ENCODE measurements around the gene NIT1. TPM values are rescaled to one million over a fixed set of nuclear protein-coding genes. Genes with fewer than 3 reads are reported as not detected.
A peak's percentile ranks its signal among the peaks of the same experiment; 100 is the strongest.

The NIT1 gene
- total and polyA plus RNA-seq, 2 of the 13 experiments (the other 11 are each of a cell fraction or from before 2014, with no cell fraction given) = 22.7 to 31.0 TPM

DNA sequence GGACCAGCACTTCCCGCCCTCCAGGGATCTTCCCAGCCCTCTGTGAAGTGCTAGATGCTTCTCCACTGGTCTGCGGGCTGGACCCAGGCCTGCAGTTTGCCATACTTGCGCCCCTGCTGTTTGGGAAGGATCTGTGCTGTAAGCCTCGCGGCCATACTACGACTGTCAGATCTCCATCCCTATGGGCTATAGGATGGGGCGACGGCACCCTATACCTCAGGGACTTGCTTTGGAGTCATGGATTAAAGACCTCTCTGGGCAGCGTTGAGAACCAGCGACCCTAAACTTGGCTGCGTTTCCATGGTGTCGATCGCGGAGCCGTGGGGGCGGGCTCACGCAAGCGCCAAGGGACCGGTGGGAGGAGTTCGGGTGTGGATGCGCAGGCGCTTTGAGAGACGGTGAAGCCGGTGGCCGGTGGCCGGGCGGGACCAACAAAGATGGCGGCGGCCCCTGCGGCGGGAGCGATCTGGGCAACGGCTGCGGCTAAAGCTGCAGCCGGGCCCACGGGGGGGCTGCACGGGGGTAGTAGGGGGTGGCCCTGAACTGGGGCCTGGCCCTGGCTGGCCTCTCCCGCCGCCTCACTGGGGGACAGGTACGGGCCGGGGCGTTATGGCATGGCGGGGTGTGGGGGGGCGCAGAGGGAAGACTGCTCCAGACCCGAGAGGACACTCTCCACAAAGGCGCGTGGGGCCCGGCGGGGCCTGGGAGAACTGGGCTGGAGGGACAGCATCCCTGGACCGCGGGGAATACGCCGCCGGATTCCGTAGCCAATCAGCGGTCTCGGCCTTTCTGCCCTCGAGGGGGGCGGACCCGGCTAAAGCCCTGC, 41.4 kb downstream of the NIT1 start, which contains the start of gene USP21:
TSS of gene USP21 (plus strand) at position 414 of the 826 bp plus-strand sequence. CDS start 1,141 bp downstream, outside the sequence.
- H3K27me3 ChIP-seq (ENCODE audit: control insufficient read depth in 1 of 2, insufficient read depth in 2 of 2, low read length in 2 of 2) = no peaks in the 10 kb centered on the region; a peak in 1 of 5 replicates
- H3K4me3 ChIP-seq (replicated peaks in 1 of 3; ENCODE audit: insufficient read depth in 1 of 3, low read depth in 2 of 3, low read length in 3 of 3) = peak within 1 kb of the TSS; percentile 84 to 95 (median 94)
- ATAC-seq (peak; percentile 93), FAIRE-seq (peak; percentile 71), DNase-seq (ENCODE audit: low spot score) (peak; percentile 79)
- peak within 1 kb of the TSS; percentile 91 for H3K9ac ChIP-seq (ENCODE audit: insufficient read depth, low read depth, low read length)
- WGBS (ENCODE audit: low lambda C conversion rate) = 20% methylated on average over 22 of the region's 60 CpGs
- H3K4me2 ChIP-seq (ENCODE audit: low read depth, low read length) = peak within 1 kb of the TSS; percentile 97
- intact Hi-C loops (cut with micrococcal nuclease; ENCODE audit: unreplicated experiment) (no loop called here), in situ Hi-C loops (cut with HindIII; ENCODE audit: extremely low pct_ligation_motif_present, low pct_unique_long_range_greater_than_20kb) (no loop called here)
- ChIA-PET POLR2A (no interaction called here), CTCF (ENCODE audit: low intra/inter-chr PET ratio, low total read pairs) (no interaction called here)
- peak within 1 kb of the TSS; percentile 59 for H2AFZ ChIP-seq (ENCODE audit: low read length)
- H3K9me3 ChIP-seq (ENCODE audit: low read length) = no peaks in the 10 kb centered on the region
- no peaks in the 10 kb centered on the region for H4K20me1 ChIP-seq (ENCODE audit: insufficient read depth, low read length)
- no TSS peak for BruUV-seq (replicated peaks)
- H3K79me2 ChIP-seq (ENCODE audit: insufficient read depth, low read length) = peaks cover 15% of the 10 kb centered on the region
- H3K4me1 ChIP-seq (ENCODE audit: insufficient read depth, low read length) = peaks cover 44% of the 10 kb centered on the region
- peak within 1 kb of the TSS; percentile 64 for H3K27ac ChIP-seq (ENCODE audit: extremely low read length, insufficient read depth, low read length)
- H3K36me3 ChIP-seq (replicated peaks in 1 of 2; ENCODE audit: control insufficient read depth in 1 of 2, insufficient read depth in 2 of 2, low read length in 2 of 2) = peaks cover 11 to 37% of the 10 kb centered on the region in 2 experiments; a peak in 4 of 5 replicates
- TF ChIP-seq RXRA (CRISPR knock-in tag; IDR thresholded peaks at IDR 0.05) (0 out of 2 replicates have a peak, but pooled peaks have one; percentile 20), ZFY (CRISPR knock-in tag; IDR thresholded peaks at IDR 0.05) (peak; percentile 47; the same call in 1 of the 2 replicates), MXI1 (IDR thresholded peaks at IDR 0.05; ENCODE audit: borderline replicate concordance, low read depth, low read length) (peak; percentile 65; the same call in 1 of the 3 replicates), YY1 (IDR thresholded peaks at IDR 0.05; ENCODE audit: insufficient read depth, insufficient replicate concordance, low read depth, low read length) (peak; percentile 98), SAP130 (CRISPR knock-in tag; IDR thresholded peaks at IDR 0.05; ENCODE audit: low read depth) (peak; percentile 52), ATF3 (CRISPR knock-in tag; IDR thresholded peaks at IDR 0.05) (0 out of 2 replicates have a peak, but pooled peaks have one; percentile 25), ZNF678 (CRISPR knock-in tag; IDR thresholded peaks at IDR 0.05) (peak; percentile 13; the same call in 1 of the 2 replicates), PITX1 (CRISPR knock-in tag; IDR thresholded peaks at IDR 0.05) (0 out of 2 replicates have a peak, but pooled peaks have one; percentile 23), ZNF496 (CRISPR knock-in tag; IDR thresholded peaks at IDR 0.05; ENCODE audit: insufficient replicate concordance) (no peak), HINFP (CRISPR knock-in tag; IDR thresholded peaks at IDR 0.05; ENCODE audit: low read depth) (0 out of 2 replicates have a peak, but pooled peaks have one; percentile 4), AGO1 (IDR thresholded peaks at IDR 0.05; ENCODE audit: low read depth, low read length, poor library complexity, severe bottlenecking) (peak; percentile 60)
- TF ChIP-seq, protein P1, sequence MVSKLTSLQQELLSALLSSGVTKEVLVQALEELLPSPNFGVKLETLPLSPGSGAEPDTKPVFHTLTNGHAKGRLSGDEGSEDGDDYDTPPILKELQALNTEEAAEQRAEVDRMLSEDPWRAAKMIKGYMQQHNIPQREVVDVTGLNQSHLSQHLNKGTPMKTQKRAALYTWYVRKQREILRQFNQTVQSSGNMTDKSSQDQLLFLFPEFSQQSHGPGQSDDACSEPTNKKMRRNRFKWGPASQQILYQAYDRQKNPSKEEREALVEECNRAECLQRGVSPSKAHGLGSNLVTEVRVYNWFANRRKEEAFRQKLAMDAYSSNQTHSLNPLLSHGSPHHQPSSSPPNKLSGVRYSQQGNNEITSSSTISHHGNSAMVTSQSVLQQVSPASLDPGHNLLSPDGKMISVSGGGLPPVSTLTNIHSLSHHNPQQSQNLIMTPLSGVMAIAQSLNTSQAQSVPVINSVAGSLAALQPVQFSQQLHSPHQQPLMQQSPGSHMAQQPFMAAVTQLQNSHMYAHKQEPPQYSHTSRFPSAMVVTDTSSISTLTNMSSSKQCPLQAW (CRISPR knock-in tag; IDR thresholded peaks at IDR 0.05) = peak; percentile 54
- TF ChIP-seq, protein P2, sequence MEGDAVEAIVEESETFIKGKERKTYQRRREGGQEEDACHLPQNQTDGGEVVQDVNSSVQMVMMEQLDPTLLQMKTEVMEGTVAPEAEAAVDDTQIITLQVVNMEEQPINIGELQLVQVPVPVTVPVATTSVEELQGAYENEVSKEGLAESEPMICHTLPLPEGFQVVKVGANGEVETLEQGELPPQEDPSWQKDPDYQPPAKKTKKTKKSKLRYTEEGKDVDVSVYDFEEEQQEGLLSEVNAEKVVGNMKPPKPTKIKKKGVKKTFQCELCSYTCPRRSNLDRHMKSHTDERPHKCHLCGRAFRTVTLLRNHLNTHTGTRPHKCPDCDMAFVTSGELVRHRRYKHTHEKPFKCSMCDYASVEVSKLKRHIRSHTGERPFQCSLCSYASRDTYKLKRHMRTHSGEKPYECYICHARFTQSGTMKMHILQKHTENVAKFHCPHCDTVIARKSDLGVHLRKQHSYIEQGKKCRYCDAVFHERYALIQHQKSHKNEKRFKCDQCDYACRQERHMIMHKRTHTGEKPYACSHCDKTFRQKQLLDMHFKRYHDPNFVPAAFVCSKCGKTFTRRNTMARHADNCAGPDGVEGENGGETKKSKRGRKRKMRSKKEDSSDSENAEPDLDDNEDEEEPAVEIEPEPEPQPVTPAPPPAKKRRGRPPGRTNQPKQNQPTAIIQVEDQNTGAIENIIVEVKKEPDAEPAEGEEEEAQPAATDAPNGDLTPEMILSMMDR (CRISPR knock-in tag; IDR thresholded peaks at IDR 0.05) = no peak
- TF ChIP-seq, protein P3, sequence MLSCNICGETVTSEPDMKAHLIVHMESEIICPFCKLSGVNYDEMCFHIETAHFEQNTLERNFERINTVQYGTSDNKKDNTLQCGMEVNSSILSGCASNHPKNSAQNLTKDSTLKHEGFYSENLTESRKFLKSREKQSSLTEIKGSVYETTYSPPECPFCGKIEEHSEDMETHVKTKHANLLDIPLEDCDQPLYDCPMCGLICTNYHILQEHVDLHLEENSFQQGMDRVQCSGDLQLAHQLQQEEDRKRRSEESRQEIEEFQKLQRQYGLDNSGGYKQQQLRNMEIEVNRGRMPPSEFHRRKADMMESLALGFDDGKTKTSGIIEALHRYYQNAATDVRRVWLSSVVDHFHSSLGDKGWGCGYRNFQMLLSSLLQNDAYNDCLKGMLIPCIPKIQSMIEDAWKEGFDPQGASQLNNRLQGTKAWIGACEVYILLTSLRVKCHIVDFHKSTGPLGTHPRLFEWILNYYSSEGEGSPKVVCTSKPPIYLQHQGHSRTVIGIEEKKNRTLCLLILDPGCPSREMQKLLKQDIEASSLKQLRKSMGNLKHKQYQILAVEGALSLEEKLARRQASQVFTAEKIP (CRISPR knock-in tag; IDR thresholded peaks at IDR 0.05; ENCODE audit: borderline replicate concordance) = no peak
